C4-2B (cell line): ENCODE data around the gene USH1G.

Source experiments
- ZFX ChIP-seq: fragments of 450-650 bp; IDR thresholded peaks from 2 replicates; pipeline ENCODE4 v1.6.1; 2017
- TF ChIP-seq, protein P1 (sequence below): fragments of 450-650 bp; conservative IDR thresholded peaks from 2 replicates; pipeline ENCODE4 v1.5.1; 2017; ENCODE audit warnings: mild to moderate bottlenecking

DNA sequence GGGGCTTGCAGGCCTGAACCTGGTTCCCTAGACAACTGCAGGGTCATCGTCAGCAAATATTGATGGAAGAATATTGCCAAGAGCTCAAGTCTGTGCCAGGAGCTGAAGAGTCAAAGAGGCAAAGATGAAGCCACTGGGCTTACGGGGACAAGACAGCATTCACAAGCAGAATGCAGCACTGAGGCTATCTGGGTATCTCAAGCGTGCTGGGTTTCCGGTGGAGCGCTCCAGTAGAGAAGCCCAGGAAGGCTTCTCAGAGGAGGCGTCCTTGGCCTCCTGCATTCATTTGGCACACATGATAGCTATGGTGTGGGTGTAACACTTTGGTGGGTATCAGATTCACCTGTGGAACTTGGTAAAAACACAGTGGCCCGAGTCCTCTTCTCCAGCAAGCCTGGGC lies 32.5 kb downstream of the USH1G start:
- TF ChIP-seq, protein P1, sequence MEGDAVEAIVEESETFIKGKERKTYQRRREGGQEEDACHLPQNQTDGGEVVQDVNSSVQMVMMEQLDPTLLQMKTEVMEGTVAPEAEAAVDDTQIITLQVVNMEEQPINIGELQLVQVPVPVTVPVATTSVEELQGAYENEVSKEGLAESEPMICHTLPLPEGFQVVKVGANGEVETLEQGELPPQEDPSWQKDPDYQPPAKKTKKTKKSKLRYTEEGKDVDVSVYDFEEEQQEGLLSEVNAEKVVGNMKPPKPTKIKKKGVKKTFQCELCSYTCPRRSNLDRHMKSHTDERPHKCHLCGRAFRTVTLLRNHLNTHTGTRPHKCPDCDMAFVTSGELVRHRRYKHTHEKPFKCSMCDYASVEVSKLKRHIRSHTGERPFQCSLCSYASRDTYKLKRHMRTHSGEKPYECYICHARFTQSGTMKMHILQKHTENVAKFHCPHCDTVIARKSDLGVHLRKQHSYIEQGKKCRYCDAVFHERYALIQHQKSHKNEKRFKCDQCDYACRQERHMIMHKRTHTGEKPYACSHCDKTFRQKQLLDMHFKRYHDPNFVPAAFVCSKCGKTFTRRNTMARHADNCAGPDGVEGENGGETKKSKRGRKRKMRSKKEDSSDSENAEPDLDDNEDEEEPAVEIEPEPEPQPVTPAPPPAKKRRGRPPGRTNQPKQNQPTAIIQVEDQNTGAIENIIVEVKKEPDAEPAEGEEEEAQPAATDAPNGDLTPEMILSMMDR: no peak
- no peak for TF ChIP-seq ZFX
